ENCODE data around the gene OLFML2B. TPM values are rescaled to one million over a fixed set of nuclear protein-coding genes. Genes with fewer than 3 reads are reported as not detected.
"Not testable (repeated sequence)": the region's sequence is repeated elsewhere in the genome, so short reads cannot be mapped to it uniquely, and the experiment has no call there.

Gene OLFML2B
- total RNA-seq, 1 donor from 2014 or later = not detected

DNA sequence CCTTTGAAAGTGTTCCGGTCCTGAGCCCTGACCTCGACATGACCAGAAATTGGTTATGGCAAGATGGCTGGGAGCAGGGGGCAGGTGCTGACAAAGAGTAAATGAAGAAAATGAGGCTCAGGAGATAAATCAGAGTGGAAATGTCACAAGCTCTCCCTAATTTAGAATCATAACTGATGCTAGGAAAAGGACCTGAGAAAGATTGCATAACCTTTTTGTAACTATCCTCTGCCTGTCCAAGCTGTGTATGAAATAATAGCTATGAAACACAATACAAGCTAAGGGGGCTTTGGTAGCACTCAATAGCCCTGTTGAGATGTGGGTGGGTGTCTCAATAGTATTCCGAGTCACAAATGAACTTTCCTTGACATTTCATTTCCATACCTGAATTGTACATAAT lies 32.9 kb upstream of the OLFML2B start:
- no peak for DNase-seq (ENCODE audit: low spot score)

DNA sequence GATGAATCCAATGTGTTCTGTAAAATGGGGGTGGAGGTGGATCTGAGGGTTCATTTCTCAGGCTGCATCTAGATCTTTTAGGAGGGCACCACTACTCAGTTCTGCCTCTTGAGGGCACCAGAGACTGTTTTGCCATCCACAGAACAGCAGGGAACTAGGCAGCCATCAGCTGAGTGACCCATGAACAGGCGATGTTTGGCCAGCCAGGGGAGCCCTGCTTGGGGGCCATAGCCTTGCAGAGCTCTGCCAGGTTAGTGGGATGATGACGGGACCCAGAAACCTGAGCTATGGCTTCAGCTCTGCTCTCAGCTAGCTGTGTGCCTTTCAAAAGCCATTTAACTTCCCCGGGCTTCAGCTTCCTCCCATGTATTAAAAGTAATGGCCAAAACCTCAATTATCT lies 32.4 kb upstream of the OLFML2B start:
- DNase-seq (ENCODE audit: low spot score) = peak; percentile 14
- Mint-ChIP-seq H3K27me3 (ENCODE audit: low read depth) (peaks cover 6% of the 10 kb centered on the region), H3K36me3 (ENCODE audit: low read depth) (no peaks in the 10 kb centered on the region), H3K9me3 (no peaks in the 10 kb centered on the region), H3K4me1 (ENCODE audit: low read depth) (no peaks in the 10 kb centered on the region), H3K4me3 (ENCODE audit: low read depth) (no peak overlapping the region), H3K27ac (no peak overlapping the region)
- intact Hi-C loops (cut with micrococcal nuclease) = loop anchor here (1.0 to 2.0 kb wide), 2 partner anchors 220 to 337 kb away; no protein-coding TSS in a partner anchor

More for the DNA sequence above, 32.9 kb upstream of the OLFML2B start:
- H3K27me3 Mint-ChIP-seq (ENCODE audit: low read depth) = peaks cover 6% of the 10 kb centered on the region
- H3K27ac Mint-ChIP-seq = no peak overlapping the region
- no peaks in the 10 kb centered on the region for H3K36me3 Mint-ChIP-seq (ENCODE audit: low read depth)
- intact Hi-C loops (cut with micrococcal nuclease) = loop anchor here (1.0 to 2.0 kb wide), 2 partner anchors 220 to 336 kb away; no protein-coding TSS in a partner anchor
- no peaks in the 10 kb centered on the region for H3K9me3 Mint-ChIP-seq
- no peak overlapping the region for H3K4me3 Mint-ChIP-seq (ENCODE audit: low read depth)
- no peaks in the 10 kb centered on the region for H3K4me1 Mint-ChIP-seq (ENCODE audit: low read depth)

DNA sequence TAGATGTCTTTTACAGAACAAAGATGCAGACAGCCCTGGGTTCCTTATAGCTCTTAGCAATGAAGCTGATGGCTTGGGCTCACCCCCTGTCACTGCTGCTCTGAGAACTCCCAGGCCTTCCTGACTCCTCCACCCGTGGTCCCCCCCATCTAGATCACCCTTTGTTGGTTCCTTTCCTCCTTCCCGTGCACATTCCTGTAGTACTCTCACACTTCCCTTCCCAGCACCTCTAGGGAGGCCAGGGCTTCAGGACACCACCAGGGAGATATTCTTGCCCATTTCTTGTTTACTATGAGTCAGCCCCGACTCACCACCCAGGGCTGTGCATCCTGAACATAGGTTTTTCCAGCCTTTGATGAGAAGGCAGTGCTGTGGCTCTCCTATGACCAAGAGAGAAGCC lies 31.4 kb upstream of the OLFML2B start:
- peaks cover 1% of the 10 kb centered on the region for H3K27me3 Mint-ChIP-seq (ENCODE audit: low read depth)
- intact Hi-C loops (cut with micrococcal nuclease) = no loop called here
- H3K36me3 Mint-ChIP-seq (ENCODE audit: low read depth) = no peaks in the 10 kb centered on the region
- H3K4me1 Mint-ChIP-seq (ENCODE audit: low read depth) = no peaks in the 10 kb centered on the region
- H3K9me3 Mint-ChIP-seq = no peaks in the 10 kb centered on the region
- DNase-seq (ENCODE audit: low spot score) = no peak
- no peak overlapping the region for H3K27ac Mint-ChIP-seq
- no peak overlapping the region for H3K4me3 Mint-ChIP-seq (ENCODE audit: low read depth)

DNA sequence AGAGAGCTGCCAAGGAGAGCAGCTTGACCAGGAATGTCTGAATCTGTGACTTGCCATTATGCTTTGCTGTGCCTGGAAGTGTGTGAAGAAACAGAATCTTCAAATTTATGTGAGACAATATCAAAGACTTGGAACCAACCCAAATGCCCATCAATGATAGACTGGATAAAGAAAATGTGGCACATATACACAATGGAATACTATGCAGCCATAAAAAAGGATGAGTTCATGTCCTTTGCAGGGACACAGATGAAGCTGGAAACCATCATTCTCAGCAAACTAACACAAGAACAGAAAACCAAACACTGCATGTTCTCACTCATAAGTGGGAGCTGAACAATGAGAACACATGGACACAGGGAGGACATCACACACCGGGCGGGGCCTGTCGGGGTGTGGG lies 30.3 kb upstream of the OLFML2B start:
- H3K36me3 Mint-ChIP-seq (ENCODE audit: low read depth); DNase-seq (ENCODE audit: low spot score); H3K4me1 Mint-ChIP-seq (ENCODE audit: low read depth); intact Hi-C loops (cut with micrococcal nuclease); H3K27me3 Mint-ChIP-seq (ENCODE audit: low read depth); H3K27ac Mint-ChIP-seq; H3K4me3 Mint-ChIP-seq (ENCODE audit: low read depth); H3K9me3 Mint-ChIP-seq: not testable (repeated sequence)

DNA sequence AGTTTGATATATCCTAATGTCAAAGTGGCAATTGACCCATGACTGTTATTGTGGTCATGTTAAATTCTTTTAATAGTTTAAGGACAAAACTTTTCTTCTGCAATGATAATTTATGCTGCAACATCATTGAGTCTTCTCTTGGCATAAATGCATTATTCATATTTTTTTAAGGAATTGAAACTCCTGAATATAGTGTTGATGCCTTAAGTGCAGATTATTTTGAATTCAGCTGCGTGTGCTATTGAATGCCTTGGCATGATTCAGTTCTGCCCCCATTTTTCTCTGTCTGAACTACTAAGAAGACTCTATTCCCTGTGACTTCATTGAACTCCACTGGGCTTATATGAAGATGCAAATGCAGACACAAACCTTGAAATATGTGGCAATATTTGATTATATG lies 23.3 kb upstream of the OLFML2B start:
- Mint-ChIP-seq H3K36me3 (ENCODE audit: low read depth) (no peaks in the 10 kb centered on the region), H3K4me3 (ENCODE audit: low read depth) (no peak overlapping the region), H3K4me1 (ENCODE audit: low read depth) (no peaks in the 10 kb centered on the region), H3K27me3 (ENCODE audit: low read depth) (peaks cover 38% of the 10 kb centered on the region), H3K9me3 (no peaks in the 10 kb centered on the region), H3K27ac (no peak overlapping the region)
- intact Hi-C loops (cut with micrococcal nuclease) = no loop called here
- no peak for DNase-seq (ENCODE audit: low spot score)

DNA sequence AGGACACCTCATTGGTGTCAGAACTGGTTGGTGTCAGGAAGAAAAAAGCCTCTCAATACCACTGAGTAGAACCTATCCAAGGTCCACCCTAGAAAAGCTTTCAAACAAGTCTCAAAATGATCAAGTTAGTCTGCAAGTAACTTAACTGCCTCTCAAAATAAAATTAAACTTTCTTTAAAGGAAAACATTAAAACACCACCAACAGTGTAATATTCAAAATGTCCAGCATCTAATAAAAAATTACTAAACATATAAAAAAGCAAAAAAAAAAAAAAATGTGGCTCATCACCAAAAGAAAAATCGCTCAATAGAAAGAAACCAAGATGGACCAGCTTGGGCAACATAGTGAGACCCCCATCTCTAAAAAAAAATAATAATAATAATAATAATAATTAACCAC lies 18.7 kb upstream of the OLFML2B start:
- H3K27ac Mint-ChIP-seq = no peak overlapping the region
- no peaks in the 10 kb centered on the region for H3K36me3 Mint-ChIP-seq (ENCODE audit: low read depth)
- intact Hi-C loops (cut with micrococcal nuclease) = no loop called here

DNA sequence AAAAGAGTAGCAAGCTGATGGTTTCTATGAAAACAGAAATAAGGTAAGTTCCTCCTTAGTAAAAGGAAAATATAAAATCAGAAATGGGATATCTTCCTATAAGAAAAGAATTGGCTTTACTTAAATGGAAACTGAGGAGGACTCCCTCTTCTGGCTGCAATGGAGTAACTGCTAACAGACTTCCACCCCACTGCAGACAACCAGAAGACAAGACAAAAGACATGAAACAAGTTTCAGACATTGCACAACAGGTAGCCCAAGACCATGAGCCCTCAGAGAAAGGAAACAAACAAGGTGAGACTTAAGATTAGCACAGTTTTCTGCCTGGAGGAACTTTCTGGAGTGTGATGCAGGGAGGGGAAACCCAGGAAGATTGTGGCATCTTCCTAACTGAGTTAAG lies 17.0 kb upstream of the OLFML2B start:
- no peak for DNase-seq (ENCODE audit: low spot score)
- intact Hi-C loops (cut with micrococcal nuclease) = no loop called here
- Mint-ChIP-seq H3K27ac (no peak overlapping the region), H3K27me3 (ENCODE audit: low read depth) (peaks cover 16% of the 10 kb centered on the region), H3K4me1 (ENCODE audit: low read depth) (peaks cover 2% of the 10 kb centered on the region), H3K36me3 (ENCODE audit: low read depth) (no peaks in the 10 kb centered on the region), H3K4me3 (ENCODE audit: low read depth) (no peak overlapping the region), H3K9me3 (no peaks in the 10 kb centered on the region)

More for the DNA sequence above, 18.7 kb upstream of the OLFML2B start:
- Mint-ChIP-seq H3K4me1 (ENCODE audit: low read depth) (no peaks in the 10 kb centered on the region), H3K9me3 (no peaks in the 10 kb centered on the region), H3K4me3 (ENCODE audit: low read depth) (no peak overlapping the region), H3K27me3 (ENCODE audit: low read depth) (peaks cover 22% of the 10 kb centered on the region)
- no peak for DNase-seq (ENCODE audit: low spot score)

DNA sequence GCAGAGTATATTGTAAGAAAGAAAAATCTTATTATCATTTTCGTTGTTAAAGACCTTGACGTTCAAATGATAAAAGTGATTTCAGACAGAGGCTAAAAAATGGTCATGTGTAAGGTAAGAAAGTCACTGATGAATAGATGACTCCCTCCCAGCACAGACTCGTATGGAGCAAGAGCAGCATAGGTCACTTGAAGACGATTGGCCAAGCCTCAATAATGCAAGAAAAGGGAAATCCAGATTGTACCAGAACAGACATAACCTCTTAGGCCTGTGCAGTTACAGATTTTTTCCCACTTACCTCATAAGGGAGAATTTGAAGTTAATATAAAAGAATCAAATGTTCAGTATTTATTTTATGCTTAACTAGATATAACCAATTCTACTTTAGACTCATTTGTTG lies 16.3 kb upstream of the OLFML2B start:
- intact Hi-C loops (cut with micrococcal nuclease) = no loop called here
- Mint-ChIP-seq H3K9me3 (no peaks in the 10 kb centered on the region), H3K27ac (no peak overlapping the region), H3K4me3 (ENCODE audit: low read depth) (no peak overlapping the region), H3K4me1 (ENCODE audit: low read depth) (peaks cover 5% of the 10 kb centered on the region), H3K36me3 (ENCODE audit: low read depth) (no peaks in the 10 kb centered on the region), H3K27me3 (ENCODE audit: low read depth) (peaks cover 15% of the 10 kb centered on the region)
- no peak for DNase-seq (ENCODE audit: low spot score)

DNA sequence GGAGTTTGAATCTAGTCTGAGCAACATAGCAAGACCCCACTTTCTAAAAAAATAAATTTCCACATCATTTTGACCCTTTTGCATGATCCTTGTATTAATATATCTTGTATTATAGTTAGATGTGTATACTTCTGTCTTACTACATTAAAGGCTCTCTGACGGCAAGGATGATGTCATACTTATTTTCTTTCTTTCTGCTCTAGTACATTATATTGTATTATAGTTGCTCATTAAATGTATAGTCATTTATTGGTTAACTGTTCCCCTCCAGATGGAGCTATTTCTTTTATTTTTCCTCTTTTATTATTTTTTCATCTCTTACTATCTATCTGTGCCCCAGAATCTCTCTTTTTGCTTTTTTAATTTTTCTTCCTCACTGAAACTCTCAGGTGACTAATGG lies 15.0 kb upstream of the OLFML2B start:
- Mint-ChIP-seq H3K27me3 (ENCODE audit: low read depth) (peaks cover 12% of the 10 kb centered on the region), H3K4me1 (ENCODE audit: low read depth) (peaks cover 5% of the 10 kb centered on the region), H3K4me3 (ENCODE audit: low read depth) (no peak overlapping the region), H3K27ac (no peak overlapping the region), H3K9me3 (no peaks in the 10 kb centered on the region), H3K36me3 (ENCODE audit: low read depth) (no peaks in the 10 kb centered on the region)
- intact Hi-C loops (cut with micrococcal nuclease) = loop anchor here (10.0 kb wide), 2 partner anchors 274 to 554 kb away; partner anchors contain the start of gene ATF6
- DNase-seq (ENCODE audit: low spot score) = no peak

DNA sequence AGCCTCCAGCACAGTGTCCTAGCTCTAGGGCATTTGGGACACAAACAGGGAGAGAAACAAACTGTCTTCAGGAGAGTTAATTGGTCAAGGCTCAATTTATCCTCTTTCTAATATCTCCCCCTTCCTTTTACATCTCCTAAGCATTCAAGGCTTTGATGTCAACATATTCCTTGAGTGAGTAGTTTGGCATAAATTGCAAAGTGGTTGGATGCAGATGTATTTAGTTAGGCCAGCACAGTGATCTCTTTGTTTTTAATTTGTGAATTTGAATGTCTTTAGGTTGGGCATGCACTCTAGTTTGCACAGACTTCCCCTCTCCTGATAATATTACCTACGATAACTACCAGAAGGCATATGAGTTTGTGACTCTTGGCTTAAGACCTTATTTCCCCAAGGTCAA lies 12.5 kb upstream of the OLFML2B start:
- Mint-ChIP-seq H3K27me3 (ENCODE audit: low read depth) (peaks cover 18% of the 10 kb centered on the region), H3K27ac (no peak overlapping the region), H3K9me3 (no peaks in the 10 kb centered on the region), H3K36me3 (ENCODE audit: low read depth) (no peaks in the 10 kb centered on the region), H3K4me3 (ENCODE audit: low read depth) (no peak overlapping the region), H3K4me1 (ENCODE audit: low read depth) (peaks cover 5% of the 10 kb centered on the region)
- DNase-seq (ENCODE audit: low spot score) = no peak
- intact Hi-C loops (cut with micrococcal nuclease) = loop anchor here (10.0 kb wide), 2 partner anchors 271 to 551 kb away; partner anchors contain the start of gene ATF6

DNA sequence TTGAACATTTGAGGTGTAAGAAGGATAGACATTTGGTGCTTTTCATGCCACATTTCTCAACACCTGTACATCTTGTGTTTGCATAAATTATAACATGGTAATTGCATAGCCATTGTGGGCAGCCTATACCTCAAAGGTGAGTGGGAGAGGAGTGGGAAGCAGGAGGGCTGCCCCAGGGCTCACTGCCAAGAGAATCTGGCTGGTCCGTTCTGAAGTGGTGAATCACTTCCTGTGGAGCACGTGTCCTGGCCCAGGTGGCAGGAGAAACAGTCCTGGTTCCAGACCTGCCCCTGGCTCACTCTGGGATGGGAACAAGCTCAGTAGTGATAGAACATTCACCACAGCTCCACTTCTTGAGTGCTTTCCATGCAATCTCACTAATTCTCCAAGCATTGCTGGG lies 11.6 kb upstream of the OLFML2B start:
- H3K4me3 Mint-ChIP-seq (ENCODE audit: low read depth) = no peak overlapping the region
- intact Hi-C loops (cut with micrococcal nuclease) = loop anchor here (10.0 kb wide), 2 partner anchors 270 to 550 kb away; partner anchors contain the start of gene ATF6
- H3K27me3 Mint-ChIP-seq (ENCODE audit: low read depth) = peaks cover 18% of the 10 kb centered on the region
- peaks cover 5% of the 10 kb centered on the region for H3K4me1 Mint-ChIP-seq (ENCODE audit: low read depth)
- H3K9me3 Mint-ChIP-seq = no peaks in the 10 kb centered on the region
- no peaks in the 10 kb centered on the region for H3K36me3 Mint-ChIP-seq (ENCODE audit: low read depth)
- no peak for DNase-seq (ENCODE audit: low spot score)
- no peak overlapping the region for H3K27ac Mint-ChIP-seq

DNA sequence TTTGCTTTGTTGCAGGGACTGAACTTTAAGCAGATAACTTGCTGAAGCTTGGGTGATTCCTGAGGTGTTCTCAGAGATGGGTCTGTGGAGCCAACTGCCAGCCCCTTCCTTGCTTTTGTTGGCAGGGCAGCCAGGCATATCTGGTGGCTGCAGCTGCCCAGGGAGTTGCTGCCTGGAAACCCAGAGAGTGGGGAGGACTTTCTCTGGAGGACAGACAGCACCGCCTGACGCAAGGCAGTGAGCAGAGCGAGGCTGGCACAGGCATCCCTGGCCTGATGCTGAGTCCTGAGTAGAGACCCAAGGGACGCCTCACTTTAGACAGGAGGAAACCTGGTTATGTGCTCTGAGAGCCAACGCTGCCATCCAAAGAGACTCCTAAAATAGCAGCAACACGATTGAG lies 9.8 kb upstream of the OLFML2B start:
- H3K4me1 Mint-ChIP-seq (ENCODE audit: low read depth) = peaks cover 5% of the 10 kb centered on the region
- DNase-seq (ENCODE audit: low spot score) = no peak
- H3K9me3 Mint-ChIP-seq = no peaks in the 10 kb centered on the region
- no peaks in the 10 kb centered on the region for H3K36me3 Mint-ChIP-seq (ENCODE audit: low read depth)
- intact Hi-C loops (cut with micrococcal nuclease) = loop anchor here (10.0 kb wide), 2 partner anchors 269 to 549 kb away; partner anchors contain the start of gene ATF6
- no peak overlapping the region for H3K27ac Mint-ChIP-seq
- no peak overlapping the region for H3K4me3 Mint-ChIP-seq (ENCODE audit: low read depth)
- H3K27me3 Mint-ChIP-seq (ENCODE audit: low read depth) = peaks cover 27% of the 10 kb centered on the region

DNA sequence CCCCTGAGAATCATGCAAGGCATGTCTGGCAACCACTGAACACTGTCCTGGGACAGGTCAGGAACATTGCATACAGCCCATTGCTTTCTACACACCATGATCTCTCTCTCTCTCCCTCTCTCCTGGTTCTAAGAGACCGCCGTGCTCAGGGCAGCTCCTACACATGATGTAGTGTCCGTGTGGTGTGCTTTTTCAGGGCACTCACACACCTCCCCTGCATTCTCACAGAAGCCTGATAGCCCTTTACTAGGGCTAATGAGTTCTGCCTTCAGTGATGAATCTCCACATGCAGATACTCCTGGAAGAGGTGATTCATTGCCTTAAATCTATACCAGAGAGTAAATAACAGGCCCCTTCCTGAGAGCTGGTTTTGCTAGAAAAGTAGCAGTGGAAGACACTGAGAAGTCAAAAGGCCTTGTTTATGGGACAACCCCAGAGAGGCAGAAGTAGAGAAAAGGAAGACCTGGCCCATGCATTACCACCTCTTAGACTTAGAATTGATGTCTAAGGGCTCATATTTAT lies 7.2 kb upstream of the OLFML2B start:
- Mint-ChIP-seq H3K36me3 (ENCODE audit: low read depth) (no peaks in the 10 kb centered on the region), H3K9me3 (no peaks in the 10 kb centered on the region), H3K27me3 (ENCODE audit: low read depth) (peaks cover 46% of the 10 kb centered on the region), H3K27ac (no peak overlapping the region), H3K4me3 (ENCODE audit: low read depth) (no peak overlapping the region), H3K4me1 (ENCODE audit: low read depth) (peaks cover 3% of the 10 kb centered on the region)
- DNase-seq (ENCODE audit: low spot score) = no peak
- intact Hi-C loops (cut with micrococcal nuclease) = loop anchor here (10.0 kb wide), 2 partner anchors 266 to 546 kb away; partner anchors contain the start of gene ATF6
